ENCODE results near the gene FIS1. TPM values are rescaled to one million over a fixed set of nuclear protein-coding genes. Genes with fewer than 3 reads are reported as not detected.
"Not testable (repeated sequence)": the region's sequence is repeated elsewhere in the genome, so short reads cannot be mapped to it uniquely, and the experiment has no call there.

The FIS1 gene
- total RNA-seq, 1 donor from 2014 or later: 266 TPM

DNA sequence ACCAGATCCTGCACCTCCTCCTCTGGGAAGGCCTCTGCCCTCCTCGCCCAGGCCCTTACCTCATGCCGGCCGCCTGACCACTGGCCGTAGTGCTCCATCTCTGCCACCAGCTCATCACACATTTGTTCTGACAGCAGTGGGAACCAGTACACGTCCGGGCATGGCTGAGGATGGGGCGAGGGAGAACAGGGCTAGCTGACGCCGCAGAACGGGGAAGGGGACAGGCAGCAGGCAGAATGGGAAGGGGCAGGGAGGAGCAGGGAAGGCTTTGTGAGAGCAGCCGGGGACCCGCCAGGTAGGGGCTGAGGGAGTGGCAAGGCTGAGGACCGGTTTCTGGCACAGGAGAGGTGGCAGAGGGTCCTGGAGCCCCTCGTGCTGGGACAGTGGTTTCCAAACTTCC is 36.1 kb downstream of the FIS1 start:
- TF ChIP-seq CTCF (IDR thresholded peaks at IDR 0.05): no peak
- intact Hi-C loops (cut with DNase I): no loop called here
- no peaks in the 10 kb centered on the region for H3K27me3 ChIP-seq
- no peaks in the 10 kb centered on the region for H3K9me3 ChIP-seq
- H3K4me1 ChIP-seq: no peaks in the 10 kb centered on the region
- no peak for DNase-seq (ENCODE audit: low spot score in 2 of 2)
- H3K4me3 ChIP-seq: no peak overlapping the region
- H3K36me3 ChIP-seq: peaks cover 29 to 68% of the 10 kb centered on the region in 2 donors
- no peak overlapping the region for H3K27ac ChIP-seq

DNA sequence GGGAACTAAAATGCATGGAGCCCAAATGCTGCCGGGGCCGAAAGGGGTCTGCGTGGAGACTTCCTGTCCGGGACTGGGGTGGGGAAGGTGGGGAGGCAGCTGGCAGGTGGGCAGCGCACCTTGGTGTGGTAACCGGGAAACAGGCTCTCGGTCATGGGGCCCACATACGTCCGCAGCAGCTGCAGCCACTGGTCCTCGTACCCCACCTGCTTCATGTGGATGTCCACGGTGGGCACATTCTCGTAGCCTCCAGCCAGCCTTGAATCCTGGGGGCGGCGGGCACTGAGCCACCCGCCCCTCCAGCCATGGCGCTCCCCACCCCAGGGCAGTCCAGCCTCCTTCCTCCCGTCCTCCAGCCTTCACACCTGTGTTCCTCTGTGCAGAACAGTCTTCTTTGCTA is 37.4 kb downstream of the FIS1 start:
- H3K9me3 ChIP-seq: no peaks in the 10 kb centered on the region
- peaks cover 29 to 57% of the 10 kb centered on the region in 2 donors for H3K36me3 ChIP-seq
- intact Hi-C loops (cut with DNase I): no loop called here
- no peak for DNase-seq (ENCODE audit: low spot score in 2 of 2)
- no peak overlapping the region for H3K4me3 ChIP-seq
- H3K27me3 ChIP-seq: peaks cover 8% of the 10 kb centered on the region
- no peak overlapping the region for H3K27ac ChIP-seq
- TF ChIP-seq CTCF (IDR thresholded peaks at IDR 0.05): no peak
- no peaks in the 10 kb centered on the region for H3K4me1 ChIP-seq

GRCh38 chr7:101206665-101207042 is 38.2 kb downstream of the FIS1 start:
- H3K36me3 ChIP-seq: peaks cover 27 to 49% of the 10 kb centered on the region in 2 donors
- no peak for TF ChIP-seq CTCF (IDR thresholded peaks at IDR 0.05)
- H3K27ac ChIP-seq: no peak overlapping the region
- intact Hi-C loops (cut with DNase I): no loop called here
- peaks cover 2 to 4% of the 10 kb centered on the region in 2 donors for H3K4me1 ChIP-seq
- peaks cover 8% of the 10 kb centered on the region for H3K27me3 ChIP-seq
- no peaks in the 10 kb centered on the region for H3K9me3 ChIP-seq
- DNase-seq (ENCODE audit: low spot score in 2 of 2): no peak
- H3K4me3 ChIP-seq: no peak overlapping the region

DNA sequence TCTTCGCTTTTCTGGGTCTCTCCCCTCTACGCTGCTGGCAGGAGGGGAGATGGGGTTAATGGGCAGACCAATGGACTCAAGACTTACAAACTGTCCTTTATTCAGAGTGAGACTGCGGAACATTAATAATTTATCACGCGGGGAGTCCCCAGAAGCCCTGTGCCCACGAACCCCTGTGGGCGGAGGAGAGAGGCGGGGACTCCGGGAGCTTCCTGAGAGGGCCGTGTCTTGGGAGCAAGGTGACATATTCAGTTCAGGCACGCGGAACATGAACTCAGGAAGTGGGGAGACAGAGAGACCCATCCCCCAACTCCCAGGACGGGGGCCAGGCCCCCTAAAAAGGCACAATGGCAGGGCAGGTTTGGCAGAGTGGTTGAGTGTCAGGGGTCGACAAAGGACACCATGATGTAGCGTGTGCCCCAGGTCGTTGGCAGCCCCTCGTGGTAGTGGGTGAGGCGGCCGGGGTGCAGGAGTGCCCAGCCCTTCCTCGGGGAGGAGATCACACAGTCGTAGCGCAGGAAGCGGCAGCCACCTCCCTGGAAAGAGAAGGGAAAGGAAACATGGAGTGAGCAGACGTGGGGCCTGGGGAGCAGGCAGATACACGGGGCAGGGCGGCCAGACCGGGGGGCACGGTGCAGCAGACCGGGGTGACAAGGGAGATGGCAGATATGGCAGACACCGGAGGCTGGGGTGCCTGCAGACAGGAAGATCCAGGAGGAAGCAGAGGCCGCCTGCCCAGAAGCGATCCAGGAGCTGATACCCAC is 38.8 kb downstream of the FIS1 start:
- Histone ChIP-seq H3K4me1 (peaks cover 2 to 5% of the 10 kb centered on the region in 2 donors), H3K4me3 (no peak overlapping the region), H3K9me3 (no peaks in the 10 kb centered on the region), H3K36me3 (peaks cover 22 to 43% of the 10 kb centered on the region in 2 donors), H3K27ac (no peak overlapping the region), H3K27me3 (peaks cover 8% of the 10 kb centered on the region)
- DNase-seq (ENCODE audit: low spot score in 2 of 2): no peak
- intact Hi-C loops (cut with DNase I): no loop called here
- TF ChIP-seq CTCF (IDR thresholded peaks at IDR 0.05): no peak

GRCh38 chr7:101203740-101204738 is 40.8 kb downstream of the FIS1 start:
- peaks cover 7 to 24% of the 10 kb centered on the region in 2 donors for H3K36me3 ChIP-seq
- DNase-seq (ENCODE audit: low spot score in 2 of 2); H3K4me3 ChIP-seq; H3K9me3 ChIP-seq; H3K27me3 ChIP-seq; H3K27ac ChIP-seq; H3K4me1 ChIP-seq; intact Hi-C loops (cut with DNase I): not testable (repeated sequence)

GRCh38 chr7:101202603-101202918 is 42.3 kb downstream of the FIS1 start:
- Histone ChIP-seq H3K4me1 (peaks cover 2 to 5% of the 10 kb centered on the region in 2 donors), H3K27me3 (peaks cover 8% of the 10 kb centered on the region), H3K27ac (no peak overlapping the region), H3K9me3 (no peaks in the 10 kb centered on the region), H3K4me3 (no peak overlapping the region), H3K36me3 (peaks cover 0 to 13% of the 10 kb centered on the region in 2 donors)
- no peak for TF ChIP-seq CTCF (IDR thresholded peaks at IDR 0.05)
- no peak for DNase-seq (ENCODE audit: low spot score in 2 of 2)
- intact Hi-C loops (cut with DNase I): no loop called here

Data from ascending aorta (tissue), 2 donors.